ENCODE data around the gene C2orf76. TPM values are rescaled to one million over a fixed set of nuclear protein-coding genes. Genes with fewer than 3 reads are reported as not detected.

Gene C2orf76
- polyA plus RNA-seq, 1 donor from 2014 or later, result 37.7 TPM

GRCh38 chr2:119289093-119289492, 77.5 kb downstream of the C2orf76 start:
- no peak overlapping the region for H3K9ac ChIP-seq (ENCODE audit: low read length)
- H3K27ac ChIP-seq (ENCODE audit: low read length), result no peak overlapping the region
- no peaks in the 10 kb centered on the region for H3K27me3 ChIP-seq (ENCODE audit: insufficient read depth, low read depth, low read length)
- no peaks in the 10 kb centered on the region for H3K9me2 ChIP-seq (ENCODE audit: insufficient read depth, low read length)
- H3K36me3 ChIP-seq (ENCODE audit: insufficient read depth, low read length), result no peaks in the 10 kb centered on the region
- TF ChIP-seq EP300 (conservative IDR thresholded peaks at IDR 0.05; ENCODE audit: poor library complexity, severe bottlenecking) (no peak), REST (IDR thresholded peaks at IDR 0.05; ENCODE audit: borderline replicate concordance) (no peak), POLR2AphosphoS5 (IDR thresholded peaks at IDR 0.05) (no peak), RAD21 (conservative IDR thresholded peaks at IDR 0.05) (no peak), EZH2 (IDR thresholded peaks at IDR 0.05; ENCODE audit: borderline replicate concordance, insufficient read depth, low read length, poor library complexity, severe bottlenecking) (no peak)
- H3F3A ChIP-seq (ENCODE audit: insufficient read depth, low read length, poor library complexity, severe bottlenecking), result no peaks in the 10 kb centered on the region
- H3K4me2 ChIP-seq (ENCODE audit: low read length), result no peak overlapping the region
- no peaks in the 10 kb centered on the region for H3K9me3 ChIP-seq (ENCODE audit: low read length)
- no peak overlapping the region for H3K4me3 ChIP-seq (ENCODE audit: low read length)
- H4K20me1 ChIP-seq (ENCODE audit: insufficient read depth), result no peaks in the 10 kb centered on the region
- no peak overlapping the region for H2AFZ ChIP-seq (ENCODE audit: low read depth, low read length)
- no peaks in the 10 kb centered on the region for H3K79me2 ChIP-seq (replicated peaks; ENCODE audit: insufficient read depth, low read length)

- Histone ChIP-seq H3K4me3 (ENCODE audit: low read length) (no peak overlapping the region), H3K27ac (ENCODE audit: low read length) (no peak overlapping the region)
- TF ChIP-seq EP300 (conservative IDR thresholded peaks at IDR 0.05; ENCODE audit: poor library complexity, severe bottlenecking) (no peak), SMC3 (conservative IDR thresholded peaks at IDR 0.05; ENCODE audit: poor library complexity) (no peak), POLR2AphosphoS5 (IDR thresholded peaks at IDR 0.05) (no peak), TAF1 (IDR thresholded peaks at IDR 0.05; ENCODE audit: low read depth) (no peak), RAD21 (conservative IDR thresholded peaks at IDR 0.05) (no peak)
Measured at GRCh38 chr2:119288576-119288975, 78.1 kb downstream of the C2orf76 start.

GRCh38 chr2:119286661-119287060, 80.0 kb downstream of the C2orf76 start:
- Histone ChIP-seq H3K4me3 (ENCODE audit: low read length) (no peak overlapping the region), H3K27ac (ENCODE audit: low read length) (no peak overlapping the region), H4K20me1 (ENCODE audit: insufficient read depth) (no peaks in the 10 kb centered on the region), H3K79me2 (replicated peaks; ENCODE audit: insufficient read depth, low read length) (no peaks in the 10 kb centered on the region), H3F3A (ENCODE audit: insufficient read depth, low read length, poor library complexity, severe bottlenecking) (no peaks in the 10 kb centered on the region), H3K4me2 (ENCODE audit: low read length) (no peak overlapping the region), H3K9ac (ENCODE audit: low read length) (no peak overlapping the region), H2AFZ (ENCODE audit: low read depth, low read length) (no peak overlapping the region), H3K36me3 (ENCODE audit: insufficient read depth, low read length) (no peaks in the 10 kb centered on the region), H3K9me3 (ENCODE audit: low read length) (no peaks in the 10 kb centered on the region), H3K9me2 (ENCODE audit: insufficient read depth, low read length) (no peaks in the 10 kb centered on the region), H3K27me3 (ENCODE audit: insufficient read depth, low read depth, low read length) (no peaks in the 10 kb centered on the region)
- TF ChIP-seq RAD21 (conservative IDR thresholded peaks at IDR 0.05), result no peak
- TF ChIP-seq MXI1 (conservative IDR thresholded peaks at IDR 0.05; ENCODE audit: poor library complexity, severe bottlenecking), result no peak
- no peak for TF ChIP-seq CTCF (IDR thresholded peaks at IDR 0.05; ENCODE audit: poor library complexity, severe bottlenecking)
- TF ChIP-seq REST (IDR thresholded peaks at IDR 0.05; ENCODE audit: borderline replicate concordance), result no peak
- TF ChIP-seq EP300 (conservative IDR thresholded peaks at IDR 0.05; ENCODE audit: poor library complexity, severe bottlenecking), result no peak
- no peak for TF ChIP-seq SMC3 (conservative IDR thresholded peaks at IDR 0.05; ENCODE audit: poor library complexity)
- no peak for TF ChIP-seq POLR2AphosphoS5 (IDR thresholded peaks at IDR 0.05)
- TF ChIP-seq TAF1 (IDR thresholded peaks at IDR 0.05; ENCODE audit: low read depth), result no peak
- no peak for TF ChIP-seq EZH2 (IDR thresholded peaks at IDR 0.05; ENCODE audit: borderline replicate concordance, insufficient read depth, low read length, poor library complexity, severe bottlenecking)

More at GRCh38 chr2:119288576-119288975, 78.1 kb downstream of the C2orf76 start:
- H3K9ac ChIP-seq (ENCODE audit: low read length), result no peak overlapping the region
- H3K36me3 ChIP-seq (ENCODE audit: insufficient read depth, low read length), result no peaks in the 10 kb centered on the region
- no peak overlapping the region for H3K4me2 ChIP-seq (ENCODE audit: low read length)
- no peaks in the 10 kb centered on the region for H3K79me2 ChIP-seq (replicated peaks; ENCODE audit: insufficient read depth, low read length)
- no peaks in the 10 kb centered on the region for H3F3A ChIP-seq (ENCODE audit: insufficient read depth, low read length, poor library complexity, severe bottlenecking)
- no peaks in the 10 kb centered on the region for H4K20me1 ChIP-seq (ENCODE audit: insufficient read depth)
- H3K27me3 ChIP-seq (ENCODE audit: insufficient read depth, low read depth, low read length), result no peaks in the 10 kb centered on the region
- no peaks in the 10 kb centered on the region for H3K9me3 ChIP-seq (ENCODE audit: low read length)
- H2AFZ ChIP-seq (ENCODE audit: low read depth, low read length), result no peak overlapping the region
- no peaks in the 10 kb centered on the region for H3K9me2 ChIP-seq (ENCODE audit: insufficient read depth, low read length)
